ENCODE data around the gene ALOX5. TPM values are rescaled to one million over a fixed set of nuclear protein-coding genes. Genes with fewer than 3 reads are reported as not detected.

The ALOX5 gene
- total RNA-seq, 6 experiments from 2014 or later: not detected

- peaks cover 16% of the 10 kb centered on the region for H3K27me3 Mint-ChIP-seq (ENCODE audit: insufficient read depth)
- H3K27ac Mint-ChIP-seq: no peak overlapping the region
- H3K4me3 Mint-ChIP-seq: no peak overlapping the region
- peaks cover 10% of the 10 kb centered on the region; the same call in 1 of the 2 replicates for H3K4me1 Mint-ChIP-seq (ENCODE audit: low read depth)
- H3K36me3 Mint-ChIP-seq (ENCODE audit: low read depth): no peaks in the 10 kb centered on the region
- no peaks in the 10 kb centered on the region for H3K9me3 Mint-ChIP-seq
- no peak for TF ChIP-seq CTCF (IDR thresholded peaks at IDR 0.05)
- no peak for DNase-seq
Observed at GRCh38 chr10:45441239-45442190, 67.5 kb downstream of the ALOX5 start.

GRCh38 chr10:45442251-45442650 is 68.2 kb downstream of the ALOX5 start:
- no peak for DNase-seq
- peaks cover 10% of the 10 kb centered on the region; the same call in 1 of the 2 replicates for H3K4me1 Mint-ChIP-seq (ENCODE audit: low read depth)
- no peak for TF ChIP-seq CTCF (IDR thresholded peaks at IDR 0.05)
- no peaks in the 10 kb centered on the region for H3K36me3 Mint-ChIP-seq (ENCODE audit: low read depth)
- no peak overlapping the region for H3K4me3 Mint-ChIP-seq
- H3K27ac Mint-ChIP-seq: no peak overlapping the region
- H3K27me3 Mint-ChIP-seq (ENCODE audit: insufficient read depth): peaks cover 19% of the 10 kb centered on the region
- no peaks in the 10 kb centered on the region for H3K9me3 Mint-ChIP-seq

GRCh38 chr10:45442662-45443061 is 68.6 kb downstream of the ALOX5 start:
- no peak for DNase-seq
- H3K4me1 Mint-ChIP-seq (ENCODE audit: low read depth): peaks cover 10% of the 10 kb centered on the region; the same call in 1 of the 2 replicates
- no peak overlapping the region for H3K4me3 Mint-ChIP-seq
- H3K27ac Mint-ChIP-seq: no peak overlapping the region
- H3K36me3 Mint-ChIP-seq (ENCODE audit: low read depth): no peaks in the 10 kb centered on the region
- no peak for TF ChIP-seq CTCF (IDR thresholded peaks at IDR 0.05)
- H3K9me3 Mint-ChIP-seq: no peaks in the 10 kb centered on the region
- H3K27me3 Mint-ChIP-seq (ENCODE audit: insufficient read depth): peaks cover 20% of the 10 kb centered on the region

- H3K27ac Mint-ChIP-seq: no peak overlapping the region
- no peak for DNase-seq
- no peak overlapping the region for H3K4me3 Mint-ChIP-seq
- H3K36me3 Mint-ChIP-seq (ENCODE audit: low read depth): no peaks in the 10 kb centered on the region
- TF ChIP-seq CTCF (IDR thresholded peaks at IDR 0.05): no peak
- H3K27me3 Mint-ChIP-seq (ENCODE audit: insufficient read depth): peaks cover 15% of the 10 kb centered on the region
- no peaks in the 10 kb centered on the region for H3K9me3 Mint-ChIP-seq
- peaks cover 4% of the 10 kb centered on the region; the same call in 1 of the 2 replicates for H3K4me1 Mint-ChIP-seq (ENCODE audit: low read depth)
Observed at GRCh38 chr10:45443101-45444009, 69.3 kb downstream of the ALOX5 start.

GRCh38 chr10:45444022-45444421 is 70.0 kb downstream of the ALOX5 start:
- H3K36me3 Mint-ChIP-seq (ENCODE audit: low read depth): no peaks in the 10 kb centered on the region
- no peaks in the 10 kb centered on the region for H3K4me1 Mint-ChIP-seq (ENCODE audit: low read depth)
- no peak overlapping the region for H3K4me3 Mint-ChIP-seq
- H3K27me3 Mint-ChIP-seq (ENCODE audit: insufficient read depth): peaks cover 11% of the 10 kb centered on the region
- TF ChIP-seq CTCF (IDR thresholded peaks at IDR 0.05): no peak
- DNase-seq: no peak
- H3K9me3 Mint-ChIP-seq: no peaks in the 10 kb centered on the region
- H3K27ac Mint-ChIP-seq: no peak overlapping the region
